H9 (cell line): ENCODE data around the gene BPIFA1. TPM values are rescaled to one million over a fixed set of nuclear protein-coding genes. Genes with fewer than 3 reads are reported as not detected.

Experiments used
- DNase-seq: peaks from one replicate; pipeline ENCODE4 v3.0.0-alpha.2; 2017
- H2AFZ ChIP-seq: one replicate; pipeline ENCODE4 v1.6.1; 2013; ENCODE audit warnings: mild to moderate bottlenecking, low read length, control low read depth, moderate library complexity
- H2AK5ac ChIP-seq: 2 replicates; pipeline ENCODE4 v1.6.1; 2013; ENCODE audit warnings: low read length, control low read depth, mixed read lengths; ENCODE audit not compliant: insufficient read length
- H2BK120ac ChIP-seq: one replicate; pipeline ENCODE4 v1.6.1; 2013; ENCODE audit warnings: low read depth, mild to moderate bottlenecking, low read length, control low read depth, inconsistent platforms; ENCODE audit not compliant: poor library complexity, severe bottlenecking
- H2BK12ac ChIP-seq: 2 replicates; pipeline ENCODE4 v1.6.1; 2013; ENCODE audit warnings: low read length, control low read depth, mixed read lengths, low read depth; ENCODE audit not compliant: insufficient read length
- H2BK15ac ChIP-seq: 2 replicates; pipeline ENCODE4 v1.6.1; 2013; ENCODE audit warnings: low read depth, low read length, control low read depth
- H2BK20ac ChIP-seq: one replicate; pipeline ENCODE4 v1.6.1; 2013; ENCODE audit warnings: low read depth, mild to moderate bottlenecking, low read length, control low read depth, inconsistent platforms; ENCODE audit not compliant: poor library complexity, severe bottlenecking
- H2BK5ac ChIP-seq: 2 replicates; pipeline ENCODE4 v1.6.1; 2013; ENCODE audit warnings: low read length, control low read depth, mixed read lengths; ENCODE audit not compliant: insufficient read length
- H3K14ac ChIP-seq: 2 replicates; pipeline ENCODE4 v1.6.1; 2013; ENCODE audit warnings: low read length, control low read depth; ENCODE audit not compliant: insufficient read depth
- H3K18ac ChIP-seq: 2 replicates; pipeline ENCODE4 v1.6.1; 2013; ENCODE audit warnings: low read depth, mild to moderate bottlenecking, mixed read lengths, low read length, control low read depth; ENCODE audit not compliant: insufficient read length
- H3K23ac ChIP-seq: 2 replicates; pipeline ENCODE4 v1.6.1; 2013; ENCODE audit warnings: low read length, control low read depth, mixed read lengths, low read depth; ENCODE audit not compliant: insufficient read length
- H3K23me2 ChIP-seq: 2 replicates; pipeline ENCODE4 v1.6.1; 2013; ENCODE audit warnings: low read depth, mild to moderate bottlenecking, mixed read lengths, low read length, control low read depth; ENCODE audit not compliant: insufficient read length, poor library complexity, severe bottlenecking
- H3K27ac ChIP-seq: 2 replicates; pipeline ENCODE4 v1.5.1; 2013; ENCODE audit warnings: low read length, control low read depth, mixed read lengths, low read depth; ENCODE audit not compliant: insufficient read length
- H3K27me3 ChIP-seq: 2 replicates; pipeline ENCODE4 v1.6.1; 2013; ENCODE audit warnings: low read length, control low read depth, inconsistent platforms; ENCODE audit not compliant: insufficient read depth
- H3K4ac ChIP-seq: 2 replicates; pipeline ENCODE4 v1.6.1; 2013; ENCODE audit warnings: low read depth, mild to moderate bottlenecking, control low read depth, inconsistent platforms, low read length, moderate library complexity
- H3K4me1 ChIP-seq: 2 replicates; pipeline ENCODE4 v1.6.1; 2013; ENCODE audit warnings: low read length, control low read depth, inconsistent platforms; ENCODE audit not compliant: insufficient read depth
- H3K4me2 ChIP-seq: 2 replicates; pipeline ENCODE4 v1.6.1; 2013; ENCODE audit warnings: low read length, control low read depth, mixed read lengths; ENCODE audit not compliant: insufficient read length, insufficient read depth
- H3K56ac ChIP-seq: 2 replicates; pipeline ENCODE4 v1.6.1; 2013; ENCODE audit warnings: low read depth, mild to moderate bottlenecking, mixed read lengths, low read length, control low read depth; ENCODE audit not compliant: insufficient read length
- H3K79me1 ChIP-seq: 2 replicates; pipeline ENCODE4 v1.6.1; 2013; ENCODE audit warnings: low read depth, mild to moderate bottlenecking, moderate library complexity, low read length, control low read depth, inconsistent platforms; ENCODE audit not compliant: insufficient read depth, poor library complexity, severe bottlenecking
- H3K79me2 ChIP-seq: 2 replicates; pipeline ENCODE4 v1.6.1; 2013; ENCODE audit warnings: low read length, control low read depth, inconsistent platforms; ENCODE audit not compliant: insufficient read depth
- H3K9ac ChIP-seq: 2 replicates; pipeline ENCODE4 v1.6.1; 2013; ENCODE audit warnings: low read length, control low read depth, mixed read lengths; ENCODE audit not compliant: insufficient read length; ENCODE audit errors: extremely low read depth
- H3K9me3 ChIP-seq: one replicate; pipeline ENCODE4 v1.6.1; 2013; ENCODE audit warnings: low read depth, low read length, inconsistent platforms; ENCODE audit not compliant: control insufficient read depth
- H3T11ph ChIP-seq: one replicate; pipeline ENCODE4 v1.6.1; 2013; ENCODE audit warnings: mild to moderate bottlenecking, low read length, control low read depth, inconsistent platforms
- H4K20me1 ChIP-seq: one replicate; pipeline ENCODE4 v1.6.1; 2013; ENCODE audit not compliant: control insufficient read depth, insufficient read length, insufficient read depth
- H4K5ac ChIP-seq: 2 replicates; pipeline ENCODE4 v1.6.1; 2013; ENCODE audit warnings: low read depth, mild to moderate bottlenecking, mixed read lengths, low read length, control low read depth; ENCODE audit not compliant: insufficient read length
- H4K8ac ChIP-seq: replicated peaks from 2 replicates; pipeline ENCODE4 v1.6.1; 2013; ENCODE audit warnings: low read length, control low read depth, mixed read lengths, low read depth; ENCODE audit not compliant: insufficient read length
- H4K91ac ChIP-seq: 2 replicates; pipeline ENCODE4 v1.6.1; 2013; ENCODE audit warnings: low read depth, mild to moderate bottlenecking, moderate library complexity, mixed read lengths, low read length, control low read depth; ENCODE audit not compliant: insufficient read length
- H3K27ac Mint-ChIP-seq, 3 experiments: 2 replicates in 2 of 3; 3 replicates in 1 of 3; pipeline ENCODE4 v1.8.0; 2020 to 2021; ENCODE audit warnings: mixed read lengths in 3 of 3, mild to moderate bottlenecking in 1 of 3, moderate library complexity in 1 of 3
- H3K27me3 Mint-ChIP-seq: 2 replicates; pipeline ENCODE4 v1.8.0; 2021; ENCODE audit warnings: low read depth, mild to moderate bottlenecking, moderate library complexity, mixed read lengths
- H3K36me3 Mint-ChIP-seq, 3 experiments: 2 replicates in 2 of 3; 3 replicates in 1 of 3; pipeline ENCODE4 v1.8.0; 2020 to 2021; ENCODE audit warnings: low read depth in 3 of 3, mixed read lengths in 3 of 3; ENCODE audit not compliant: insufficient read depth in 1 of 3
- H3K4me1 Mint-ChIP-seq, 2 experiments: 2 replicates each; pipeline ENCODE4 v1.8.0; 2020; ENCODE audit warnings: mixed read lengths in 2 of 2
- H3K4me3 Mint-ChIP-seq, 2 experiments: 2 replicates in 1 of 2; 3 replicates in 1 of 2; pipeline ENCODE4 v1.8.0; 2020 to 2021; ENCODE audit warnings: mild to moderate bottlenecking in 2 of 2, mixed read lengths in 2 of 2, moderate library complexity in 1 of 2
- H3K9me3 Mint-ChIP-seq, 2 experiments: 2 replicates in 1 of 2; 3 replicates in 1 of 2; pipeline ENCODE4 v1.8.0; 2020; ENCODE audit warnings: mild to moderate bottlenecking in 2 of 2, mixed read lengths in 2 of 2, moderate library complexity in 1 of 2
- CTCF ChIP-seq: fragments of 200-600 bp; sonication (generic); conservative IDR thresholded peaks from 3 replicates; pipeline ENCODE4 v1.8.0; 2021; ENCODE audit warnings: antibody characterized with exemption, mild to moderate bottlenecking
- WGBS: extraction: QIAGEN DNeasy Blood & Tissue Kit; methylation state at CpG from one replicate; pipeline ENCODE4 v1.1.7; 2013; ENCODE audit warnings: missing lambda C conversion rate, low lambda C conversion rate, mixed read lengths; ENCODE audit not compliant: insufficient read length; ENCODE audit errors: extremely low coverage; 5-methylcytosine and 5-hydroxymethylcytosine counted together
- total RNA-seq: library from RNA; stranded (reverse); gene quantifications from 2 replicates; pipeline ENCODE4 v1.2.1, GENCODE V29; 2021

BPIFA1 gene
- total RNA-seq, 1 experiment from 2014 or later: not detected

GRCh38 chr20:33187491-33187890 lies 48.3 kb upstream of the BPIFA1 start:
- H3K27ac Mint-ChIP-seq: no peak overlapping the region; a peak in 1 of 7 replicates
- Histone ChIP-seq H3K14ac (no peak overlapping the region), H3K23ac (no peak overlapping the region), H2BK15ac (no peak overlapping the region), H3K9me3 (no peaks in the 10 kb centered on the region), H2BK20ac (no peak overlapping the region), H3K4me1 (no peaks in the 10 kb centered on the region), H2AK5ac (no peak overlapping the region), H3K9ac (no peak overlapping the region), H3K4me2 (no peak overlapping the region), H2AFZ (no peak overlapping the region), H3T11ph (no peak overlapping the region), H4K20me1 (no peaks in the 10 kb centered on the region), H3K56ac (no peak overlapping the region), H3K79me2 (no peaks in the 10 kb centered on the region), H3K27me3 (no peaks in the 10 kb centered on the region), H3K4ac (no peak overlapping the region), H3K23me2 (no peaks in the 10 kb centered on the region), H4K5ac (no peak overlapping the region), H2BK120ac (no peak overlapping the region), H4K91ac (no peak overlapping the region), H3K27ac (no peak overlapping the region), H2BK12ac (no peak overlapping the region), H2BK5ac (no peak overlapping the region), H3K18ac (no peak overlapping the region), H4K8ac (no peak overlapping the region), H3K79me1 (no peaks in the 10 kb centered on the region)
- peaks cover 3 to 6% of the 10 kb centered on the region in 2 experiments; a peak in 3 of 4 replicates for H3K4me1 Mint-ChIP-seq
- peaks cover 9 to 14% of the 10 kb centered on the region in 2 experiments for H3K9me3 Mint-ChIP-seq
- DNase-seq: no peak
- peaks cover 6 to 12% (median 10%) of the 10 kb centered on the region in 3 experiments; a peak in 5 of 7 replicates for H3K36me3 Mint-ChIP-seq
- WGBS: no CpG with 5 or more reads among the region's 4 CpGs
- H3K4me3 Mint-ChIP-seq: no peak overlapping the region
- peaks cover 7% of the 10 kb centered on the region for H3K27me3 Mint-ChIP-seq
- TF ChIP-seq CTCF: no peak
